22Rv1 (cell line): ENCODE measurements around the gene CAMK2G.

Experiments used
- ZFX ChIP-seq: fragments of 450-650 bp; IDR thresholded peaks from 2 replicates; pipeline ENCODE4 v1.6.1; 2017; ENCODE audit warnings: antibody characterized with exemption, borderline replicate concordance
- TF ChIP-seq, protein P1 (sequence below): fragments of 450-650 bp; IDR thresholded peaks from 2 replicates; pipeline ENCODE4 v1.5.1; 2017; ENCODE audit warnings: mild to moderate bottlenecking

DNA sequence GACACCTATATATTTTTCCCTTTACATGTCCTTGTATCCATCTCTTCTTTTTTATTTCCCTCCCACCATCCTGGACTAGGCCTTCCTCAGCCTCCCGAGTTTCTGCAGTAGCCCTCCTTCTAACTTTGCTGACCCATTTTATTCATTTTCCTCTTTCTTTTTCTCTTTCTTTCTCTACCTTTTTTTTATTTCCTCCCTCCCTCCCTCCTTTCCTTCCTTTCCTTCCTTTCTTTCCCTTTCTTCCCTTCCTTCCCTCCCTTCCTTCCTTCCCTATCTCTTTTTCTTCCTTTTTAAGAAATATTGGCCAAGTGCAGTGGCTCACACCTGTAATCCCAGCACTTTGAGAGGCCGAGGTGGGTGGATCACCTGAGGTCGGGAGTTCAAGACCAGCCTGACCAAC lies 9.7 kb upstream of the CAMK2G start:
- TF ChIP-seq, protein P1, sequence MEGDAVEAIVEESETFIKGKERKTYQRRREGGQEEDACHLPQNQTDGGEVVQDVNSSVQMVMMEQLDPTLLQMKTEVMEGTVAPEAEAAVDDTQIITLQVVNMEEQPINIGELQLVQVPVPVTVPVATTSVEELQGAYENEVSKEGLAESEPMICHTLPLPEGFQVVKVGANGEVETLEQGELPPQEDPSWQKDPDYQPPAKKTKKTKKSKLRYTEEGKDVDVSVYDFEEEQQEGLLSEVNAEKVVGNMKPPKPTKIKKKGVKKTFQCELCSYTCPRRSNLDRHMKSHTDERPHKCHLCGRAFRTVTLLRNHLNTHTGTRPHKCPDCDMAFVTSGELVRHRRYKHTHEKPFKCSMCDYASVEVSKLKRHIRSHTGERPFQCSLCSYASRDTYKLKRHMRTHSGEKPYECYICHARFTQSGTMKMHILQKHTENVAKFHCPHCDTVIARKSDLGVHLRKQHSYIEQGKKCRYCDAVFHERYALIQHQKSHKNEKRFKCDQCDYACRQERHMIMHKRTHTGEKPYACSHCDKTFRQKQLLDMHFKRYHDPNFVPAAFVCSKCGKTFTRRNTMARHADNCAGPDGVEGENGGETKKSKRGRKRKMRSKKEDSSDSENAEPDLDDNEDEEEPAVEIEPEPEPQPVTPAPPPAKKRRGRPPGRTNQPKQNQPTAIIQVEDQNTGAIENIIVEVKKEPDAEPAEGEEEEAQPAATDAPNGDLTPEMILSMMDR, result no peak
- no peak for TF ChIP-seq ZFX
